Hematopoietic multipotent progenitor cell treated with erythropoietin and hydrocortisone succinate and interleukin-3 and kit ligand, for 4 days (in vitro differentiated cells): Measurements from ENCODE around the gene TRIM72.
"Not testable (repeated sequence)": the region's sequence is repeated elsewhere in the genome, so short reads cannot be mapped to it uniquely, and the experiment has no call there.

Experiments
- DNase-seq: peaks from one replicate; pipeline ENCODE4 v3.0.0-alpha.2; 2015

The TRIM72 gene

DNA sequence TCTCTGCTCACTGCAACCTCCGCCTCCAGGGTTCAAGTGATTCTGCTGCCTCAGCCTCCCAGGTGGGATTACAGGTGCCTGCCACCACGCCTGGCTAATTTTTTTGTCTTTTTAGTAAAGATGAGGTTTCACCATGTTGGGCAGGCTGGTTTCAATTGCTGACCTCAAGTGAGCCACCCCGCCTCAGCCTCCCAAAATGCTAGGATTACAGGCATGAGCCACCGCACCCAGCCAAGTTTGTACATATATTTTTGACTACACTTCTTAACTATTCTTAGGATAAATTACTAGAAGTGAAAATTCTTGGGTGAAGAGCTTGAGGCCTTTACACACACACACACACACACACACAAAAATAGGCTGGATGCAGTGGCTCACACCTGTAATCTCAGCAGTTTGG lies 44.4 kb downstream of the TRIM72 start:
- no peak for DNase-seq

DNA sequence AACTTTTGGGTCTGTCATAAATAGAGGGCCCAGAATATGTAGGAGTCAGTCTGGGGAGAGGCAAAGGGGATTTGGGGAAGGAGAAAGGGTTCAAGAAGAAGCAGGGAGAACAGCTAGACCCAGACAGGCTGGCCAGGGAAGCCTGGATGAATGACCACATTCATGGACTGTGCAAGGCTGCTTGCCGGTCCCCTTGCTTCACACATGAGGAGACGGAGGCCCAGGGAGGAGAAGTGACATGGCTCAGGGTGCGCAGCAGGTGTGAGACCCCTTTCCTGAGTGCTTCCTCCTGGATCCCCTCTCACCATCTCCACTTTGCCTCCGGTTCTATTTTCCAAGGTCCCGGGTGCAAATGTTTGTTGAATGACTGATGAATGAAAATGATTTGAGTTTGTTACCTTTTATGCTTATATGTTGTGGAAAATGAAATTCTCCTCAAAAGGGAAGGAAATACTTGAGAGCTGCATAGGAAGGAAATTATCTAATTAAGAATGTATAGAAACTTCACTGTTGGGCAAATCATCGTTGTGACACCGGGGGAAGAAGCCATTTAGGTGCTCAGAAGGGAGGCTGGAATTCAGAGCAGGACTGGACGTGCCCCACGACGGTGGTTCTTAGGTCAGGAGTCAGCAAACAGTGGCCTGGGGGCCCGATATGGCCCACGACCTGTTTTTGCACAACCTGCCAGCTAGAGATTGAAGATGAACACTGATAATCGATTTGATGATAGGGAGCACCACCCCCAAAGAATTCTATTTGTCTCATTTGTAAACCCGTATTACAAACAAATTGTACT lies 46.4 kb downstream of the TRIM72 start:
- DNase-seq: no peak

DNA sequence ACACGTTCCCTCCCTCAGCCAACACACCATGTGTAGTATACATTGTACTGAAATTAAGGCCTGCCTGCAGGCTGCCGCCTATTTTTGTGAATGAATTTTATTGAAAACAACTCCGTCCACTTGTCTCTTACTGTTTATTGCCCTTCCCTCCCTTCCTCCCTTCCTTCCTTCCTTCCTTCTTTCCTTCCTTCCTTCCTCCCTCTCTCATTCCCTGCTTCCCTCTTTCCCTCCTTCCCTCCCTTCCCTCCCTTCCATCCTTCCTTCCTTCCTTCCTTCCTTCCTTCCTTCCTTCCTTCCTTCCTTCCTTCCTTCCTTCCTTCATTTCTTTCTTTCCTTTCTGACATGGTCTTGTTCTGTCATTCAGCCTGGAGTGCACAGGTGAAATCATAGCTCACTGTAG lies 48.2 kb downstream of the TRIM72 start:
- DNase-seq: no peak

DNA sequence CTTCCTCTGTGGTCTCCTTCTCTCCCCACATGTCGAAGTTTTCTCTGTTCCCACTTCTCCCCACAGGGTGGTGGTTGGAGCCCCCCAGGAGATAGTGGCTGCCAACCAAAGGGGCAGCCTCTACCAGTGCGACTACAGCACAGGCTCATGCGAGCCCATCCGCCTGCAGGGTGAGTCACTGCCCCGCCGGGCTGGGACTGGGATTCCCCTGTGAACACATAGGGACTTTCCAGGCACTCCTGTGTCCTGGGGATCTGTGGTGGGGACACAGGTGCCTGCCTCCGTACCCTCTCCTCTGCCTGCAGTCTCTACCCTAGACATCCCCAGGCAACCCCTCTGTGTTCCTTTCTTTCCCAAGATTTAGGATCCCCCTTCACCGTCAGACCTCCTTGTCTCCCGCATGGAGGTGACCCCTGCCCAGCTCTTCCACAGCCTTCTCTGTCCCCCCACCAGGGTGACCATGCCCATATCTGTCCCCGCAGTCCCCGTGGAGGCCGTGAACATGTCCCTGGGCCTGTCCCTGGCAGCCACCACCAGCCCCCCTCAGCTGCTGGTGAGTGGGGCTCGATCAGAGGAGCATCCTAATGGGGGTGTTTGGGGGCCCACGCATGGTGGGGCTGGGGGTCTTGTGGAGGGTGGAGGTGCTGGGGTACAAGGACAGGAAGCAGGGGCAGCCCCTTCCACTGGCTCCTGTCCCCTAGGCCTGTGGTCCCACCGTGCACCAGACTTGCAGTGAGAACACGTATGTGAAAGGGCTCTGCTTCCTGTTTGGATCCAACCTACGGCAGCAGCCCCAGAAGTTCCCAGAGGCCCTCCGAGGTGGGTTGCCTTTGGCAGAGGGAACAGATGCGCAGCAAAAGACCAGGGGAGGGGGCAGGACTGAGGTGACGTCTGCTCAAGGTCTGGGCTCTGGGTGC lies 51.7 kb downstream of the TRIM72 start:
- DNase-seq: no peak

DNA sequence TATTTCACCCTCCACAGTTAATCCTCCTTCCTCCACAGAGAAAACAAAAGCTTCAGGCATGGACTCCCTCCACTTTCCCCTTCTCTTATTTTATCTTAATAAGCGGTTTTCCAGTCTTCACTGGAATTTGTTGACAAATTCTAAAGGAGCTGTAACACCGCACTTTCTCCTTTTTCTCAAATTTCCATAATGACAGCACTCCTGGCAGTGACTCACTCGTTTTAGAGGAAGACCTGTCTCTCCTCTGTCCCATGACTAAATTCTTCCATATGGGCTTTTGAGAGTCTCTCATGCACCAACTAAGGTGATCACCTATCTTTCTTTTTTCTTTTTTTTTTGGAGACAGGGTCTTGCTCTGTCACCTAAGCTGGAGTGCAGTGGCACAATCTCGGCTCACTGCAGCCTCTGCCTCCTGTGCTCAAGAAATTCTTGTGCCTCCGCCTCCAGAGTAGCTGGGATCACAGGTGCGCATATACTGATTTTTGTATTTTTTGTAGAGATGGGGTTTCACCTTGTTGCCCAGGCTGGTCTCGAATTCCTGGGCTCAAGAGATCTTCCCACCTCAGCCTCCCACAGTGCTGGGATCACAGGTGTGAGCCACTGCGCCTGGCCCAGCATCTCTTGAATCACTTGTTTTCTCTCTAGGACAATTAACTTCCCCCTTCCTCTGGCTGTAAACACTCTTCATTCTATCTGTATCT lies 53.6 kb downstream of the TRIM72 start:
- no peak for DNase-seq

DNA sequence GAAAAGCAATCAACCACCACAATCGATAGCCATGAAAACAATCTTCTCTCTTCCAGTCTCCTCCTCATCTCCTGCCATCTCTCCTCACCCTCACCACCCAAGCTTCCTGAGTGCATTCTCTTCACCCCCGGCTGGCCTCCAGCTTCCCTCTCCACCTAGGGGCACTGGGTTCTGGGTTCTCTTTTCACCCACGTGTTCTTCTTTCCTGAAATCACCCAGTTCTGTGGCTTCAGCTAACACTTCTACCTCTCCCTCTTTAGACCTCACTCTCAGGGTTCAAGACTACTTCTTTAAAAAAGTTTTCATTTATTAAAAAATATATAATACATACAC lies 54.1 kb downstream of the TRIM72 start:
- DNase-seq: no peak

DNA sequence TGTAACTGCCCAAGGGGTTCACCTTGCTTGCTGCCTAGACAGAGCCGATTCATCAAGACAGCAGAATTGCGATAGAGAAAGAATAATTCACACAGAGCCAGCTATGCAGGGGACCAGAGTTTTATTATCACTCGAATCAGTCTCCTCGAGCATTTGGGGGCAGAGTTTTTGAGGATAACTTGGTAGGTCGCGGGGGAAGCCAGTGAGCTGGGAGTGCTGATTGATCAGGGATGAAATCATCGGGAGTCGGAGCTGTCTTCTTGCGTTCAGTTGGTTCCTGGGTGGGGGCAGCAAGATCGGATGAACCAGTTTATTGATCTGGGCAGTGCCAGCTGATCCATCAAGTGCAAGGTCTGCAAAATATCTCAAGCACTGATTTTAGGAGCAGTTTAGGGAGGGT lies 55.0 kb downstream of the TRIM72 start:
- DNase-seq: no peak

DNA sequence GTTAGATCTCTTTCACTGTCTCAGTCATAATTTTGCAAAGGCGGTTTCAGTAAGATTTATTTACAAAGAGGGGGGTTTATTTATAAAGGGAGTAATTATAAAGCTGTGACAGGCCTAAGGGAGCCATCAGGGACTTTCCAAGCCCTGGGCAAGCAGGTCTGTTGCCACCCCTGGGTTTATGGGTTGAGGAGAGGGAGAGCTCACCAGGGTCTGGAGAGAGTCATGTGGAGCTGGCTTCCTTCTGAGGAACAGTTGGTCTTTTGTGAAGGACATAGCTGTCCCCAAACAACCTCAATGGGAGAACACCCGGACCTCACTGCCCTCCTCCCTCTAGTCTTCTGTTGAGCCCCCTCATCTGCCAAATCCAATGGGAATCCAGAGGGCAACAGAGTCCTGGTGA lies 55.6 kb downstream of the TRIM72 start:
- DNase-seq: no peak

DNA sequence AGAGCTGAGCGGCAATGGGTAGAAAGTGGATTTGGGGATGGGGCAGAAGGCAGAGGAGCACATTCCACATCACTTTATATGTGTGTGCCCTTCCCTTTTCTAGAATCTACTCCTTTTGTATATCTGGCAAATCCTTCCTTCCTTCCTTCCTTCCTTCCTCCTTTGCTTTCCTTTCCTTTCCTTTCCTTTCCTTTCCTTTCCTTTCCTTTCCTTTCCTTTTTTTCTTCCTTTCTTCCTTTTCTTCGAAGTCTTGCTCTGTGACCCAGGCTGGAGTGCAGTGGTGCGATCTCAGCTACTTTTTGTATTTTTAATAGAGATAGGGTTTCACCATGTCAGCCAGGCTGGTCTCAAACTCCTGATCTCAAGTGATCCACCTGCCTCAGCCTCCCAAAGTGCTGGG lies 56.1 kb downstream of the TRIM72 start:
- not testable (repeated sequence) for DNase-seq

DNA sequence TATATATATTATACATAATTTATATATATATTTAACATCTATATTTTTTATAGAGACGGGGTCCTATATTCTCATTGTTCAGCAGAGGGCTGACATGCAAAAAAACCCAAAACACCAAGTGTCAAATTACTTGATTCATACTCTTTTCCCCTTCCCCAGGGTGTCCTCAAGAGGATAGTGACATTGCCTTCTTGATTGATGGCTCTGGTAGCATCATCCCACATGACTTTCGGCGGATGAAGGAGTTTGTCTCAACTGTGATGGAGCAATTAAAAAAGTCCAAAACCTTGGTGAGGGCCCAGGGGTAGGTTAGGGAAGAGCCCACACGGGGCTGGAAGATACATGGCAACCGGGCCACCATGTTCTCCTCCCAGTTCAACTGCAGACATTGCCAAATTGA lies 56.9 kb downstream of the TRIM72 start:
- DNase-seq: no peak

DNA sequence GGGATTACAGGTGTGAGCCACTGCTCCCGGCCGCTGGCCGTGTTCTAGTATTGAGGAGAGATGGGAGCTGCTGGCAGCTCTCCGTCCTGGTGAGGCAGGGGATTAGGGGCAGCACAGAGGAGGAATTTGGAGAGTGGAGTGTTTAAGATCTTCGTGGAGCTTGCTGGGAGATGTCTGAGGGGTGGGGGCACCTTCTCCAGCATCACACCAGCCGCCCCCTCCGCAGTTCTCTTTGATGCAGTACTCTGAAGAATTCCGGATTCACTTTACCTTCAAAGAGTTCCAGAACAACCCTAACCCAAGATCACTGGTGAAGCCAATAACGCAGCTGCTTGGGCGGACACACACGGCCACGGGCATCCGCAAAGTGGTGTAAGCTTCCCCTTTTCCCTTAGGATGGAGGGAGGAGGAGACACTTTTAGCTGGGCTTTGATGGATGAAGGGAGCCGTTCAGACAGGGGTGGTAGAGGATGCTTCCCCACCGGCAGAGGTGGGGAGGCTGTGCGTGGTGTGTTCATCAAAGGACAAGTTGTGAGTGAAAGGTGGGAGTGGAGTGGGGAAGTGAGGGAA lies 57.8 kb downstream of the TRIM72 start:
- DNase-seq: no peak

DNA sequence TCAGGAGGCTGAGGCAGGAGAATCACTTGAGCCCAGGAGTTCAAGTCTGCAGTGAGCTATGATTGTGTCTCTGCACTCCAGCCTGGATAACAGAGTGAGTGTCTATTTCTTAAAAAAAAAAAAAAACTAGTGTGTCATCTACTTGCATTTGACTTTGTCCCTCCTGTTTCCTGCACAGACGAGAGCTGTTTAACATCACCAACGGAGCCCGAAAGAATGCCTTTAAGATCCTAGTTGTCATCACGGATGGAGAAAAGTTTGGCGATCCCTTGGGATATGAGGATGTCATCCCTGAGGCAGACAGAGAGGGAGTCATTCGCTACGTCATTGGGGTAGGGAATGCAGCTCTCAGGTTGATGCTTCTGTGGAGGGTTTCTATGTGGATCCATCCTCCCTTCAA lies 59.3 kb downstream of the TRIM72 start:
- no peak for DNase-seq

DNA sequence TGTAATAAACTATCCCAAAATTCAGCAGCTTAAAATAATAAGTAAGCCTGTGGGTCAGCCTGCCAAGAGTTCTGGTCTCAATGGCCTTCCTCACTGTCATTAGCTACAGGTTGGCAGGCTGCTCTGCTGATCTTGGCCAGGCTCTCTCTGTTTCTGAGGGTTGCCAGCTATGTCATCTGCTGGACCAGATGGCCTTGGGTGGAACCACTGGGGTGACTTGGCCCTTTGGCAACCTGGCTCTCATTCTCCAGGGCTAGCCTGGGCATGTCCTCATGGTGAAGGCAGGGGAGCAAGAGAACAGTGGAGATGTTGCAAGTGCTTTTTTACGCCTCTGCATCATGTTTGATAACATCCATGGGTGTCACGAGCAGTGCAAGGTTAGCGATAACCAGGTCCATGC lies 59.8 kb downstream of the TRIM72 start:
- DNase-seq: no peak

DNA sequence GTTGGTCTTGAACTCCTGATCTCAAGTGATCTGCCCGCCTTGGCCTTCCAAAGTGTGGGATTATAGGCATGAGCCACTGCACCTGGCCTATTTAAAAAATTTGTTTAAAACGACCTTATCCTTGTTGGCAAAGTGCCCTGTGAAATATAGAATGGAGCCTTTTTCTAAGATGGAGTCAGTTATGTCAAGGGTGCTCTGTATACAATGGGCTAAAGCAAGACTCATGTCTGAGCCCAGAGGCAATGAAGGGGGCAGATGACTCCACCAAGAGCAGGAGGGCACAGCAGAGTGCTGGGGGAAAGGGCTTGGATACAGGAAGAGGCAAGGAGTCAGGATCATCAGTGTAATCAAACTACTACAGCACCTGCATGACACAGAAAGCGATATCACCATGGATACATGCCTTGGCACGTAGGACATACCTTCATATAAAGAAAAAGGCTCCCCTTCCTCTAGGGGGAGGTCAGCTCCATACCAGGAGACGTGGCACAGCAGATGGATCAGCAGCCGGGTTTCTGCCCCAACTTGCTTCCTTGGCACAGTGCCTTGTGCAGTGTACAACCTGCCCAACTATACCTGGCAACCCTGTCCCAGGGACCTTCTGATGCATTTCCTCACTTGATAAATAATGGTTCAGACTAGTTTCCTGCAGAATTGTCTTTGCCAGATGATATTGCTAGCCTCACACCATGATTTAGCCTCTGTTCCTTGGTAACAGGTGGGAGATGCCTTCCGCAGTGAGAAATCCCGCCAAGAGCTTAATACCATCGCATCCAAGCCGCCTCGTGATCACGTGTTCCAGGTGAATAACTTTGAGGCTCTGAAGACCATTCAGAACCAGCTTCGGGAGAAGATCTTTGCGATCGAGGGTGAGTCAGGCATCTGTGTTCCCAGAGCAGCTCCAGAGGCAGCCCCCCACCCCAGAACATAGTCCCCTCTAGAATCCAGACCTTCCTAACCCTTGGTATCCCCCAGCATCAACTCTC lies 61.2 kb downstream of the TRIM72 start:
- DNase-seq: no peak

DNA sequence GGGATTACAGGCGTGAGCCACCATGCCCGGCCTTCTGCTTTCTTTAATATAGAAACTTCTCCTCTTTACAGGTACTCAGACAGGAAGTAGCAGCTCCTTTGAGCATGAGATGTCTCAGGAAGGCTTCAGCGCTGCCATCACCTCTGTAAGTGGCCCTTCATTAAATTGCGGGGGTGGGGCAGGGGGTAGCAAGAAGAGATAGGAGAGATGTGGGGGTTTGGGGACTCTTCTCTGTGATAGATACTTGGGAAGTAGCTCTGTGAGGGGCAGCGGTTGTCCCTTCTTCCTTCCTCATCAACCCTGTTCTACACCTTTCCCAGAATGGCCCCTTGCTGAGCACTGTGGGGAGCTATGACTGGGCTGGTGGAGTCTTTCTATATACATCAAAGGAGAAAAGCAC lies 62.7 kb downstream of the TRIM72 start:
- DNase-seq: no peak

DNA sequence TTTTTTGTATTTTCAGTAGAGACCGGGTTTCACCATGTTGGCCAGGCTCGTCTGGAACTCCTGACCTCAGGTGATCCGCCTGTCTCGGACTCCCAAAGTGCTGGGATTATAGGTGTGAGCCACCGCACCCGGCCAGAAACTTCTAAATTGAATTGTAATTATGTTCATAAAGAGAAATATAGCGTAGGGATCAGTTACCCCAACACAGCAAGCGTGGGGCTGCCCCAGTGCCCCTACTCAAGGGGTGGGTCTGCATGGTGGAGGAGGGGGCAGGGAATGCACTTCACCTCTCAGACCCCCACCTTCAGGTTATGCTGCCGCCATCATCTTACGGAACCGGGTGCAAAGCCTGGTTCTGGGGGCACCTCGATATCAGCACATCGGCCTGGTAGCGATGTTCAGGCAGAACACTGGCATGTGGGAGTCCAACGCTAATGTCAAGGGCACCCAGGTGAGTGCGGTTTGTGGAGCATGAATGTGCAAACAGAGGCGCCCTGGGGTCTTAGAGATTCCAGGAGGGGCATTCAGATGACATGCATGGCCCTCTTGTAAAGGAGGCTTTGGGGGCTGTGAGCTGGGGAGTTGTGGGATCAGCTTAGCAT lies 63.8 kb downstream of the TRIM72 start:
- DNase-seq: no peak

DNA sequence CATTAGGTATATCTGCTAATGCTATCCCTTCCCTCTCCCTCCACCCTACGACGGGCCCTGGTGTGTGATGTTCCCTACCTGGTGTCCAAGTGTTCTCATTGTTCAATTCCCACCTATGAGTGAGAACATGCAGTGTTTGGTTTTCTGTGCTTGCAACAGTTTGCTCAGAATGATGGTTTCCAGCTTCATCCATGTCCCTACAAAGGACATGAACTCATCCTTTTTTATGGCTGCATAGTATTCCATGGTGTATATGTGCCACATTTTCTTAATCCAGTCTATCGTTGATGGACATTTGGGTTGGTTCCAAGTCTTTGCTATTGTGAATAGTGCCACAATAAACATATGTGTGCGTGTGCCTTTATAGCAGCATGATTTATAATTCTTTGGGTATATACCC lies 64.9 kb downstream of the TRIM72 start:
- not testable (repeated sequence) for DNase-seq
